Eye (tissue), 1 donor: Measurements from ENCODE around the gene C17orf107.
"Not testable (repeated sequence)": the region's sequence is repeated elsewhere in the genome, so short reads cannot be mapped to it uniquely, and the experiment has no call there.

Experiments
- DNase-seq: peaks from one replicate; pipeline ENCODE4 v3.0.0-alpha.2; 2015

The C17orf107 gene

DNA sequence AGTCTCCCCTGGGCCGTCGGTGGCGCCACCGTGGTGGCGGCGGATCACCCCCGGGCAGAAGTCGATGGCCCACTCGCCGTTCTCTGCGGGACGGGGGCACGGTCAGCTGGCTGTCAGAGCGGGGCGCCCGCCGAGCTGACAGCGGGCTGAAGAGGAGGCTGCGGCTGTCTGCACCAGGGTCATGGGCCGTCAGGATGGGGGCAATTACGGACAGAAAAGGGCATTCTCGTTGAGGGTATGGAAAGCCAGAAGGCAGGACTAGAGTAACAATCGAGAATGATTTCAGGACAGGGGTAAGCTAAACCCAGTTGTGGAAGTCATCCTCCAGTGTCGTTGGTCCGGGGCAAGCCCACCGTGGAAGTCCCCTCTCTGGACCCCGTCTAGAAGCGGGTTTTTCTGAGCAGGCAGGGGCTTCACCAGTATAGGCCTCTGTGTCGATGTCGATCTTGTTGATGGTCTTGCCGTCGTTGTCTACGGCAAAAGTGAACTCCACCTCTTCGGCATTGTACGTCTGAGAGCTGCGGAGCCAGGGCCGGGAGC lies 1.8 kb downstream of the C17orf107 start:
- DNase-seq: peak; percentile 51

DNA sequence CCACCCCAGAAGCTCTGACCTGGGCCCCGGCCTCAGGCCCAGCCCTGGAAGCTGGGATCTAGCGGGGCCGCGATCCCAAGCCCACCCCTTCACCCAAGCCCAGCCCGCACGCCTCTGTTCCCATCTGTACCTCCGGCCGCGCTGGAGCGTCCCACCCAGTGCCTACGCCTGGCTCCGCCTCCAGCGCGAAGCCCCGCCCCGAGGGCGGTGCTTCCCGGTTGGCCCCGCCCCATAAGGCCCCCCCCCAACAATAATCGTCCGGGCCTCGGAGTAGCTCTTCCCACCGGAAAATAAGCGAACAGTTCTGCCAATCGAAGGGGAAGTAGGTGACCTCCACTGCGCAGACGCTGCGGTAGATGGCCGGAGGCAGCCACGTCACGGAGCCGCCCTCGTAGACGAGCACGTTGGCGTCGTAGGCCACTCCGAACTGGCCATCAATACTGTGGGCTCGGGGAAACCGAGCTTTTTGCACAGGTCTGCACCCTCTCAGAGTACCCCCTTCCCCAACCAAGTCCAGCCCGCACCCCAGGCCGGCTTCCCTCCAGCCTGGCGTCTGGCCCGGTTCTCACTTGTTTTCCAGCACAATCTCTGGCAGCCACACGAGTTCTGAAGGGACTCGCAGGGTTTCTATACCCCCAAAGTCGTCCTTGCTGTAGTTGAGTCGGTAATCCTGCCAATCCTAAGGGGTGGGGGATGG lies 2.5 kb downstream of the C17orf107 start:
- DNase-seq: peak; percentile 41

- DNase-seq: no peak
Observed at GRCh38 chr17:4902540-4902939, 3.2 kb downstream of the C17orf107 start.

DNA sequence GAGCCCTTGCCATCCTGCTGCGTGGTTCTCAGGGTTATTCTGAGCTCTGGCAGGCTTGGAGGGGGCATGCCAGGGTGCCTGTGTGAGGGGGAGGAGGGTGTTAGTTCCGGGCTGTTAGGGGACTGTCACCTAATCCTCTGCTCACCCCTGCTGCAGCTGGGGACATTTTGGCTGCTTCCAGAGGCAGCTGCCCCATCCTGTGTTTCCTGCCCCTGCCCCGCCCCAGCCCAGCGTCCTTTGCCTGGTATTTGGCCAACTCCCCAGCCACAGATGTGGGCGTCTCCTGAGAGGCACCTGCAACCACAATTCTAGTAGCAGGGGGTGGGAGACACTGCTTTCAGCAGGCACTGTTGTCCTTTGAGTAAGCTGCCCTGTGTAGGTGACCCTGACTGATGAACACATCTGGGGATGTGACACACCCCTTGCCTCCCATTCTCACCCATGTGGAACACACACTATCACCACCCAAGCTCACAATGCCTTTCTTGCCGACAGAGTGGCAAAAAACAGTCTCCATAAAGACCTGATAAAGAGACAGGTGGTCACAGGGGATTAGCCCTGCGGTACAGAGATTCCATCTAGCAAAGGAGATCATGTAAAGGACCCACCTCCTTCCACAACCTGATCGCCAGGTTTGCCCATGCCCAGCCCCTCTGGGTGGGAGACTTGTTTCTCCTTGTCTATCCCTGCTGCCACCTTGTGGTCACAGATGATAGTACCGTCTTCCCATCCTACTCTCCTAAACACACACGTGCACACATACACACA lies 3.9 kb downstream of the C17orf107 start, which contains the start of gene CHRNE:
Gene CHRNE, minus strand, starts transcription at position 48 of the 768 bp plus-strand sequence. Its CDS starts 35 bp downstream, at position 13.
- peak; percentile 91 for DNase-seq

GRCh38 chr17:4906642-4907041 lies 7.3 kb downstream of the C17orf107 start:
- DNase-seq: not testable (repeated sequence)

DNA sequence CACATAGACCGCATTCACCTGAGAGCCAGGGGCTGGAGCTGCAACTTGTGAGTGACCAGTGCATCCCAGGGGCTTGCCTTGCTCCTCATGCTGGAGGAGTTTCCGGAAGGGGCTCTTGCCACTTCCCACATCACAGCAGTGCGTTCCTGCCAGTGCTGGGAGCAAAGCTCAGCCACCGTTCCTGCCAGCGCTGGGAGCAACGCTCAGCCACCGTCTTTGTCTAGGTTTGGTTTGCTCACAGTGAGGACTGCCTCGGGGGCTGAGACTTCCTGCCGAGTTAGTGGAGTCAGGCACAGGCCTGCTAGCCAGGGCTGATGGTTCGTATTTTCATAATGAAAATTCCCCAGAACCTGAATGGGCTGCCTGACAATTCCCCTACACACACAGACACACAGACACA lies 9.0 kb downstream of the C17orf107 start:
- DNase-seq: peak; percentile 38

DNA sequence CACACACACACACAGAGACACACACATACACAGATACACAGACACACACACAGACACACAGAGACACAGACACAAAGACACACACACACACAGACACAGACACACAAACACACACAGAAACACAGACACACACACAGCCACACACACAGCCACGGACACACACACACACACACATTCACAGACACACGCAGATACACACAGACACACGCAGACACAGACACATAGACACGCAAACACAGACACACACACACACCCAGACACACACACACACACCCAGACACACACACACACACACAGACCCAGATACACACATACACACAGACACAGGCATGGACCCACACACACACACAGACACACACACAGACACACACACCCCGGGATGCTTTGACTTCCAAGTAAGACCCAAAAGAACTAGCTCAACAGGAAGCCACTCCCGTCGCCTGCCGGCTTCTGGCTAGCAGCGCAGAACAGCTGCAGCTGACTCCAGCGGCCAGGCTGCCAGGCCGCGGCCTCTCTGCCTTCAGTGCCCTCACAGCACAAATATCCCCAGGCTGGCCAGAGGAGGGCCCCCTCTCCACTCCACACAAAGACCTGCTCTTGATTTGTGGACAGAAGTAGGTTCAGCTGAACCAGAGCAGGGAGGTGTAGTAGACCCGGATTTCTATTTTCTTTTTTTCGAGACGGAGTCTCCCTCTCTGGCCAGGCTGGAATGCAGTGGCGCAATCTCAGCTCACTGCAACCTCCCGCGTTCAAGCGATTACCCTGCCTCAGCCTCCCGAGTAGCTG lies 9.6 kb downstream of the C17orf107 start:
- DNase-seq: peak; percentile 92

- DNase-seq: peak; percentile 11
Observed at GRCh38 chr17:4913994-4914393, 14.7 kb downstream of the C17orf107 start.

GRCh38 chr17:4914551-4914950 lies 15.2 kb downstream of the C17orf107 start:
- DNase-seq: not testable (repeated sequence)

- no peak for DNase-seq
Observed at GRCh38 chr17:4919511-4920047, 20.2 kb downstream of the C17orf107 start.

GRCh38 chr17:4920351-4921048 lies 21.2 kb downstream of the C17orf107 start:
- no peak for DNase-seq

- DNase-seq: no peak
Observed at GRCh38 chr17:4921320-4921719, 22.0 kb downstream of the C17orf107 start.

- not testable (repeated sequence) for DNase-seq
Observed at GRCh38 chr17:4926577-4927335, 27.4 kb downstream of the C17orf107 start.

DNA sequence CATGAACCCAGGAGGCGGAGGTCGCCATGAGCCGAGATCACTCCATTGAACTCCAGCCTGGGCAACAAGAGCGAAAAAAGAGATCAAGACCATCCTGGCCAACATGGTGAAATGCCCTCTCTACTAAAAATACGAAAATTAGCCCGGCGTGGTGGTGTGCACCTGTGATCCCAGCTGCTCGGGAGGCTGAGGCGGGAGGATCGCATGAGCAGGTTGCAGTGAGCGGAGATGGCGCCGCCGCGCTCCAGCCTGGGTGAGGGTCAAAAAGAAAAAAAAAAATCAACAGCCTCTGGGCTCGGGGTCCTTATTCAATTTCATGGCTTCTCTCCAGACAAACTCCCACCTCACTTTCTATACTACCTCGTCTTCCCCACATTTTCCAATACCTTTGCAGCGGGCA lies 29.5 kb downstream of the C17orf107 start:
- no peak for DNase-seq

DNA sequence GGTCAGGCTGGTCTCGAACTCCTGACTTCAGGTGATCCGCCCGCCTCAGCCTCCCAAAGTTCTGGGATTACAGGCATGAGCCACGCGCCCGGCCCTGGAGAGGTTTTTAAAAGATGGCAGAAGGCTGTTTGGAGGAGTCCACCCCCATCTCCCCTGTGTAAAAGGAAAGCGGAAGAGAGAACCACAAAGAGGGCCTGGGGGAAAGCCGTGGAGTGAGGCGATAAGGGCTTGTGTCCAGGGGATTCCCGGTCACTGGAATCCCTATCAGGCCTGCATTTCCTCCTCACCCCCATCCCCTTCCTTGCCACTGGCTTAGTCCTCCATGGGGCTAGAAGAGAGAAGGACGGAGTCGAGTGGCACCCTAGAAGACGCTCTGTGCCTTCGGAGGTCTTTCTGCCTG lies 32.6 kb downstream of the C17orf107 start, which contains the start of gene GP1BA:
Gene GP1BA, plus strand, starts transcription at position 315 of the 400 bp plus-strand sequence. CDS start 328 bp downstream, outside the sequence.
- DNase-seq: no peak

- no peak for DNase-seq
Observed at GRCh38 chr17:4932756-4933155, 33.4 kb downstream of the C17orf107 start.

- no peak for DNase-seq
Observed at GRCh38 chr17:4933646-4934045, 34.3 kb downstream of the C17orf107 start.

GRCh38 chr17:4934173-4934979 lies 35.0 kb downstream of the C17orf107 start:
- DNase-seq: peak; percentile 19

- no peak for DNase-seq
Observed at GRCh38 chr17:4935650-4936049, 36.3 kb downstream of the C17orf107 start.

- DNase-seq: no peak
Observed at GRCh38 chr17:4936436-4936835, 37.1 kb downstream of the C17orf107 start.
